Measurements from ENCODE around the gene TIAM1. TPM values are rescaled to one million over a fixed set of nuclear protein-coding genes. Genes with fewer than 3 reads are reported as not detected.

Gene TIAM1
- total RNA-seq, 6 donors from 2014 or later: 13.4 to 32.1 (median 19.5) TPM

DNA sequence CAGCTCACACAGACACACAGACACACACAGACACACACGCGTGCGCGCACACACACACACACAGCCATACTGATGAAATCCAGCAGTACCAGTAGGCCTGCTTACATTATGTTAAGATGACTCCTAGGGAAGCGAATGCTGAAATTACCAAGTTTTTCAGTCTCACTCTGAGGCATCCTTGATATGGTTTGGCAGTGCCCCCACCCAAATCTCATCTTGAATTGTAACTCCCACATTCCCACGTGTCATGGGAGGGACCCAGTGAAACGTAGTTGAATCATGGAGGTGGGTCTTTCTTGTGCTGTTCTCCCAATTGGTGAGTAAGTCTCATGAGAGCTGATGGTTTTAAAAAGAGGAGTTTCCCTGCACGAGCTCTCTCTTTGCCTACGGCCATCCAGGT lies 64.1 kb downstream of the TIAM1 start:
- ATAC-seq (ENCODE audit: low FRiP score in 2 of 2) (no peak), DNase-seq (no peak)
- H3K27me3 ChIP-seq: no peaks in the 10 kb centered on the region
- H3K4me3 ChIP-seq: no peak overlapping the region
- H3K4me1 ChIP-seq: no peaks in the 10 kb centered on the region
- TF ChIP-seq POLR2AphosphoS5 (IDR thresholded peaks at IDR 0.05) (no peak), EP300 (IDR thresholded peaks at IDR 0.05) (no peak), POLR2A (IDR thresholded peaks at IDR 0.05) (no peak)
- TF ChIP-seq, protein P1, sequence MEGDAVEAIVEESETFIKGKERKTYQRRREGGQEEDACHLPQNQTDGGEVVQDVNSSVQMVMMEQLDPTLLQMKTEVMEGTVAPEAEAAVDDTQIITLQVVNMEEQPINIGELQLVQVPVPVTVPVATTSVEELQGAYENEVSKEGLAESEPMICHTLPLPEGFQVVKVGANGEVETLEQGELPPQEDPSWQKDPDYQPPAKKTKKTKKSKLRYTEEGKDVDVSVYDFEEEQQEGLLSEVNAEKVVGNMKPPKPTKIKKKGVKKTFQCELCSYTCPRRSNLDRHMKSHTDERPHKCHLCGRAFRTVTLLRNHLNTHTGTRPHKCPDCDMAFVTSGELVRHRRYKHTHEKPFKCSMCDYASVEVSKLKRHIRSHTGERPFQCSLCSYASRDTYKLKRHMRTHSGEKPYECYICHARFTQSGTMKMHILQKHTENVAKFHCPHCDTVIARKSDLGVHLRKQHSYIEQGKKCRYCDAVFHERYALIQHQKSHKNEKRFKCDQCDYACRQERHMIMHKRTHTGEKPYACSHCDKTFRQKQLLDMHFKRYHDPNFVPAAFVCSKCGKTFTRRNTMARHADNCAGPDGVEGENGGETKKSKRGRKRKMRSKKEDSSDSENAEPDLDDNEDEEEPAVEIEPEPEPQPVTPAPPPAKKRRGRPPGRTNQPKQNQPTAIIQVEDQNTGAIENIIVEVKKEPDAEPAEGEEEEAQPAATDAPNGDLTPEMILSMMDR (IDR thresholded peaks at IDR 0.05): no peak
- no peaks in the 10 kb centered on the region for H3K36me3 ChIP-seq
- no peaks in the 10 kb centered on the region for H3K9me3 ChIP-seq
- no peak overlapping the region for H3K27ac ChIP-seq
- 84 to 94% methylated on average over 9 of the region's 9 CpGs for WGBS, 2 donors

DNA sequence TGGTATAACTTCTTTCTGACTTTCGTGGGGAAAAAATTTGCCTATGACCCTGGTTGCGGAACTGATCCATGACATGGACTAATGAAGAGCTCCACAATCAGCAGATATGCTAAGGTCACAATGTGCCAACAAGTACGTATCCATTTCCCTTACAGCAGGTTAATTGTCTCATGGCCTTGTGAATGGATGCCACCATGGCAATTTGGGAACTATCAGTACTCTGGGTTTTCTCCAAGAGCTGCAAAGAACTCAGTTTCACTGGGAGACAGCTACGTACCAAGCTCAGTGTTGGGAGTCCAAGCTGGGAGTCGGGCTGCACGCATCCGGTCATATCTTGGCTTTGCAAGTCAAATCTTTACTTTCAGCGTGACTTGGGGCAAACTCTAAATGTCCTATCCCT lies 64.8 kb downstream of the TIAM1 start:
- 96 to 97% methylated on average over 8 of the region's 8 CpGs for WGBS, 2 donors
- H3K9me3 ChIP-seq: no peaks in the 10 kb centered on the region
- H3K27me3 ChIP-seq: no peaks in the 10 kb centered on the region
- no peaks in the 10 kb centered on the region for H3K36me3 ChIP-seq
- H3K27ac ChIP-seq: no peak overlapping the region
- no peak for DNase-seq
- ATAC-seq (ENCODE audit: low FRiP score in 2 of 2): no peak
- no peaks in the 10 kb centered on the region for H3K4me1 ChIP-seq
- no peak overlapping the region for H3K4me3 ChIP-seq
- TF ChIP-seq EP300 (IDR thresholded peaks at IDR 0.05): no peak
- TF ChIP-seq, protein P1 (IDR thresholded peaks at IDR 0.05): no peak
- TF ChIP-seq POLR2AphosphoS5 (IDR thresholded peaks at IDR 0.05): no peak
- TF ChIP-seq POLR2A (IDR thresholded peaks at IDR 0.05): no peak

DNA sequence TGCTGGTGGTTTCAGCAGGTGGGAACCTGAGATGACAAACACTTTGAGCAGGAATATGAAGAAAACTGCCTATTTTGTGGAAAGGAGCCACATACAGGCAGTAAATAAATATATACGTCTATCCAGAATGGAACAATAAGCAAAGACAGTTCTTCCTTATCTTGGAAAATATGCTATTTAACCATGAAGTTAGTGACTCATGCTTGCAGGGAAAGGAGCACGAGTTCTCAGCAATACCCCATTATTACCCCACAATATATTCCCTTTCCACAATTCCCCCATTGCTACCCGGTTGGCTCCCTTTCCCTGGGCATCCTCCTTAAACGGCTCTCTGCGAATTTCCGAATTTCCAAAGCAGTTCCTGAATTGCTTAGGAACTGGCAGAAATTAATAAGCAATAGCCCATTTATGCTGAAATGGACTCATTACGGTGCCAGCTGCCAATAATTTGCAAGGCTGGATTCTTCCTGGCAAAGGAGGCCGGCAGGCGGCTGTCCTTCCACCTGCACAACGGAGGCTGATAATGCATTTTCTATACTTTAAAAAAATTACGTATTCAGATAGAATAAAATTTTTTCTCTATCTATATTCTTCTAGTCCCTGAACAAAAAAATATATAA lies 65.4 kb downstream of the TIAM1 start:
- Histone ChIP-seq H3K27me3 (no peaks in the 10 kb centered on the region), H3K9me3 (no peaks in the 10 kb centered on the region), H3K4me1 (no peaks in the 10 kb centered on the region), H3K4me3 (no peak overlapping the region), H3K36me3 (no peaks in the 10 kb centered on the region), H3K27ac (no peak overlapping the region)
- ATAC-seq (ENCODE audit: low FRiP score in 2 of 2) (no peak), DNase-seq (no peak)
- no peak for TF ChIP-seq EP300 (IDR thresholded peaks at IDR 0.05)
- TF ChIP-seq, protein P1 (IDR thresholded peaks at IDR 0.05): no peak
- no peak for TF ChIP-seq POLR2AphosphoS5 (IDR thresholded peaks at IDR 0.05)
- no peak for TF ChIP-seq POLR2A (IDR thresholded peaks at IDR 0.05)
- WGBS, 2 donors: 94 to 95% methylated on average over 11 of the region's 11 CpGs

DNA sequence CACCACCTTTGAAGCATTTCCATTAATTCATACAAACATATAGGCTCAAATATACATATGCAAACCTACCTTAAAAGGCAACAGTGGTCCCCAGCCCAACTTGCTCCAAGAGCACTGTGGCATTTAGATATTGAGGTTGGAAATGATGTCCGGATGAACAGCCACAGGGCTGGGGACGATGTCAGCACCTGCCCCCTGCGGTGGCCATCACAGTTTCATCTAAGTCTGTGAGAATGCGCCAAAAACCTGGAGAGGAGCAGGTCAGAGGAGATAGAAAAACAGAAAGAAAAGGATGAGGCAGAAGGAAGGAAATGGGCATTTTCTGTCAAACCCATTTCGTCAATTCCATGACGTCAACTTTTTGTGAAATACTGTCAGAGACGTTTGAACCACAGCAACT lies 67.4 kb downstream of the TIAM1 start:
- Histone ChIP-seq H3K9me3 (no peaks in the 10 kb centered on the region), H3K36me3 (no peaks in the 10 kb centered on the region), H3K27ac (no peak overlapping the region), H3K27me3 (no peaks in the 10 kb centered on the region), H3K4me3 (no peak overlapping the region), H3K4me1 (no peaks in the 10 kb centered on the region)
- no peak for DNase-seq
- 86 to 87% methylated on average over 7 of the region's 7 CpGs for WGBS, 2 donors
- no peak for TF ChIP-seq EP300 (IDR thresholded peaks at IDR 0.05)
- TF ChIP-seq POLR2A (IDR thresholded peaks at IDR 0.05): no peak
- TF ChIP-seq, protein P1 (IDR thresholded peaks at IDR 0.05): no peak
- TF ChIP-seq POLR2AphosphoS5 (IDR thresholded peaks at IDR 0.05): no peak
- no peak for ATAC-seq (ENCODE audit: low FRiP score in 2 of 2)

DNA sequence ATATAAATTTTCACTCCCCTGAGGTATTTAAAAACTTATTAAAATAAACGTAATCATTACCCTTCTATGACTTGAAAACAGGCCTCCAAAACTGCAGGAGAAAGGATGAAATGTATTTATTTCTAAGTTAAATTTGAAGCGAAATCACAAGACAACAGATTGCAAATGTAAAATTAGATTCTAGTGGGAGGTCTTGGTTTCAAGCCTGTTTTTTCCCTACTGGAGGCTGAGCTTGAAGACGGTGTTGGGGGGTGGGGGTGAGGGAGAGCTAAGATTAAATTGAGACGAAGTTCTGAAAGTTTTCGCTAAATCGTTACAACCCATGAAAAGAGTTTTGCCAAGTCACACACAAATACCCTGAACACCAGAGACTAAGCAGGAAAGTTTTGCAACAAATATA lies 68.2 kb downstream of the TIAM1 start:
- no peaks in the 10 kb centered on the region for H3K9me3 ChIP-seq
- H3K4me3 ChIP-seq: no peak overlapping the region
- no peak for ATAC-seq (ENCODE audit: low FRiP score in 2 of 2)
- DNase-seq: no peak
- TF ChIP-seq, protein P1 (IDR thresholded peaks at IDR 0.05): no peak
- TF ChIP-seq EP300 (IDR thresholded peaks at IDR 0.05) (no peak), POLR2AphosphoS5 (IDR thresholded peaks at IDR 0.05) (no peak), POLR2A (IDR thresholded peaks at IDR 0.05) (no peak)
- WGBS, 2 donors: 90% methylated on average over 6 of the region's 6 CpGs
- no peaks in the 10 kb centered on the region for H3K36me3 ChIP-seq
- H3K27me3 ChIP-seq: no peaks in the 10 kb centered on the region
- H3K27ac ChIP-seq: no peak overlapping the region
- no peaks in the 10 kb centered on the region for H3K4me1 ChIP-seq
